Measurements from ENCODE around the gene NEK7.

The NEK7 gene

DNA sequence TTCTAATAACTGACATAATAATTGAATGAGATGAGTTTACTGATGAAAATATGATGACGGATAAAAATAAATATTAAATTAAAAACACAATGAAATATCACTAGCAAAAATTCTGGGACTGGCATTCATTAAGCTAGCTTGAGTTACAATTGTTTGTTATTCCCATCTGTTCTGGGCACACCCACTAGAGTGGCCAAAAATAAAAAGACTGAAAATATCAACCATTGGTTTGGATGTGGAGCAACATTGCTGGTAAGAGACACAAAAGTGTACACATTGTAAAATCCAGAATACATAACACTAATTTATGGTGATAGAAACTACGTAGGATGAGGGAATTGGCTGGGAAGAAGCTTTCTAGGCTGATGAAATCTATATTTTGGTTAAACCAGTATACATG, 9.6 kb upstream of the NEK7 start:
- DNase-seq (ENCODE audit: low spot score), result no peak

DNA sequence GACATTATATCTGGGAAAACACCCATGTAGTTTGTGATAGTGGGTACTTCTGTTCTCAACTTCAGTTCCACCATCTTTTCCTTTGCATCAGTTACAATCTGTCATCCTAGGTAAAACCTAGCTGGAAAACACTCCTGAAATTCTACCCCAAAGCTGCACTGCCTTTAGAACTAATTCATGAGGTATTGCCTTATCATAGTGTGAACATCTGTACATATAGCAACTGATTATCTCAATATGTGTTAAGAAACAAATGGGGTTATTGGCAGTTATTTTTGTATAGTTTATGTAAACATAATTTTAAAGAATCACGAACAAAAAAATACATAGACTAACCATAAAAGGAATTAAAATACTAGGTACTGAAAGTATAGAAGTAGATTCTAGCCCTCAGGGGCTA, 6.4 kb upstream of the NEK7 start:
- DNase-seq (ENCODE audit: low spot score), result no peak

DNA sequence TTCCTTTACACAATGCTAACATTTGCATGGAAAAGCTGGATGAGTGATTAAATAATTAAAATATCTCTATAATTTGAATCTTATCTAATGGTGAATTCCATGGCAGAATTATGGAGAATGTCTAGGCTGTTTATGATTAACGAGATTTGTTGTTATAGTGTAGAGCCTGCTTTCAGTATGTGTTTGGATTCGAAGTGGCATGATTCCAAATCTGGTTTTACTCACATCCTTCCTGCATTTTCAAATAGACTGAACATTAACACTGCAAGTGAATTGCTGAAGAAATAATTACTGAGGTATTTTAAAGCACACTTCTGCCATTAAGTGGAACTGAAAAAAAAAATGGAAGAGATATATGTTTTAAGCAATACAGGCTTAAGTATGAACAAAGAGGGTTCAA, 5.1 kb upstream of the NEK7 start:
- DNase-seq (ENCODE audit: low spot score), result no peak

DNA sequence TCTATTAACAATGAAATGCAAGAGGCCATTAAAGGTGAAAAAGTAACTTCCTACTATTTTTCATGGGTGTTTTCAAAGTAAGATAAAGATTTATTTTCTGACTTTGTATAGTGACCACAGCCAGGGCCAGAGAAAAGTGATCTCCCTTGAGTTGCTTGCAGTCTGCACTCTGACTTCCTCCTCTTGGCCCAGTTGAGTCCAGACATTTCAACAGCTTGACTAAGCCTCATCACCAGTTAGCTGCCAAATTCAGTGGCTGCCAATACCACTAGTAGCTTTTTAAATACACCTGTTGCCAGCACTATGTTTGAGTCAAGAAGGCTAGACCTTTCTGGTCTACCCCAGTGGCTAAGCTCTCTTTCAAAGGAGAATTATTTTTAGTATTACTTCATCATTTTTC, 3.7 kb upstream of the NEK7 start:
- DNase-seq (ENCODE audit: low spot score), result no peak

DNA sequence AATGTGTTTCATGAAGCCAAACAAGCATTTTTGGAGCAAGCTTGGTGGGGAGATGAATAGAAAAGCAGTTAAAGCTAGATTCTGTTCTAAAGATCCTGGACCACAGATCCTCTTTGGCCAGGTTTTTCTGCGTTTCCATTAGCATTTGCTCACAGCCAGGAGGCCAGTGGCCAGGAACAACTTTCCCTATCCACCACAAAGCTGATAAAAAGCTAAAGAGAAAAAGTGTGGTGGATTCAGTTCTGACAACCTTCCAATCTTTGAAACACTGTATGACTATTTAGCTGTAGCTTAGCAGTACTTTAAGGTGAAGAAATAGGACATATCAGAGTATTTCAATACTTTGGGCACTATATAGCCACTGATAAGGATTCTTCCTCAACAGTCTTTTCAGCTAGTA, 3.0 kb upstream of the NEK7 start:
- no peak for DNase-seq (ENCODE audit: low spot score)

DNA sequence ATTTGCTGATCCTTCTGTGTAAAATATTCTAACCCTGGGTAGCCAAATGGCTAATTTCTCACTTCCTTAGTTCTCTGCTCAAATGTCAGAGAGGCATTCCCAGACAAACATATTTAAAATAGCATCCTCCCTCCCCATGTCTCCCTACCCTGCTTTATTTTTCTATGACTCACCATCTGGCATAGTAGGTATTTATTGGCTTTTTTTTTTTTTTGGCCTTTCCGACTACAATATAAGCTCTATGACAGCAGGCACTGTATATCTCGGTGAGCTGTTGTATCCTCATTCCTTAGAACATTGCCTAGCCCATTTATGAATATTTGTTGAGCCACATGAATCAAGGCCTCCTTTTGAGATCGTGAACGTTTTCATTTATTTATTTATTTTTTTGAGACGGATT, 1.5 kb upstream of the NEK7 start:
- DNase-seq (ENCODE audit: low spot score), result no peak

DNA sequence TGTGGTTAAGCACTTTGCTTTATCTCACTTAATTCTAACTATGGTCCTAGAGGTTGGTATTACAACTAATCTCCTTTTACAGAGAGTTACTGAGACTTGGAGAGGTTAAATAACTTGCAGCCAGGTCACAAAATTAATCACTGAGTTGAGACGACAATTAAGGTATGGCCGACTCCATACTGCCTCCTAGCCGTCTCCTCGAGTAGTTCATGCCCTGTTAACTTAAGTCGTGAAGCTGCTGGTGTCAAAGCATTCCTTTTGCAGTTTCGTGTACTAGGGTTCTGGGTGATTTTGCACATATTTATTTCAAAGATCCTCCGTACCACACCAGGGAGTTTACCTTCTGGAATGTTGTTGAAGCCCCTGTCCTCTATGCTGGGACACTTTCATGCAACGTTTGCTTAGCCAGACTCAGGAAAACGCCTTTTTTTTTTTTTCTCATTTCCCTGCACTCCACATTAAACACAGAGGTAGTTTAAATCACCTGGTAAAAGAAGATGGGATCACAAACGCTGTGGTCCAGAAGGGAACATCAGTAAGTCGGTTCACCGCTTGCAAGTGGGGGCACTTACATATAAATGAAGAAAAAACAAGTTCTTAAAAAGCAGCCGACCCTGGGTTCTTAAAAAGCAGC, 570 bp upstream of the NEK7 start:
- DNase-seq (ENCODE audit: low spot score), result peak; percentile 88

DNA sequence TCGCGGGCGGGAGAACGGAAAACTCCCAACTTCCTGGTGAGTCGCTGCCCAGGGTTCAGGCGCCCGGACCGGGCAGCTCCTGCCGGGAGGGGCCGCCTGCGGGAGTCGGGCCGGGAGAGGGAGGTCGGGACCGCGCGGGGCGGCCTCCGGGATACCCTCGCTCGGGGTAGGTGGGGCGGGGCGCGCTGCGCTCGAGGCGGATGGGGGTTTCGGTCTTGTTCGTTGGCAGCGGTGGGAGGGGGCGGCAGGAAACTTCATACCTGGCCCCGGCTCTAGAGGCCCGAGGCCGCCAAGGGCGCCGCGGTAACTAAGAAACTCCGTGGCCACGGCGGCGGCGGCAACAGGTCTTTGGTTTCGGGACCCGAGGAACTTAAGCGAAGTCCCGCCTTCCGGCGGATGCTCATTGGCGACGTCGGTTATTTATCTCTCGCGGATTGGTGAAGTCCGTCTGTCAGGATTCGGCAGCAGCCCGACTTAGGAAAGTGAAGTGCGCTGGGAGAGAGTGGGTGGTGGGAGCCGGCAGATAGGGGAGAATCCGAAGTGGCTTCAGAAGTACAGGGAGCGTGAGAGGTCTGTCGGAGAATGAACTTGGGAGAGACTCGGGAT, 546 bp downstream of the NEK7 start:
- peak; percentile 91 for DNase-seq (ENCODE audit: low spot score)

DNA sequence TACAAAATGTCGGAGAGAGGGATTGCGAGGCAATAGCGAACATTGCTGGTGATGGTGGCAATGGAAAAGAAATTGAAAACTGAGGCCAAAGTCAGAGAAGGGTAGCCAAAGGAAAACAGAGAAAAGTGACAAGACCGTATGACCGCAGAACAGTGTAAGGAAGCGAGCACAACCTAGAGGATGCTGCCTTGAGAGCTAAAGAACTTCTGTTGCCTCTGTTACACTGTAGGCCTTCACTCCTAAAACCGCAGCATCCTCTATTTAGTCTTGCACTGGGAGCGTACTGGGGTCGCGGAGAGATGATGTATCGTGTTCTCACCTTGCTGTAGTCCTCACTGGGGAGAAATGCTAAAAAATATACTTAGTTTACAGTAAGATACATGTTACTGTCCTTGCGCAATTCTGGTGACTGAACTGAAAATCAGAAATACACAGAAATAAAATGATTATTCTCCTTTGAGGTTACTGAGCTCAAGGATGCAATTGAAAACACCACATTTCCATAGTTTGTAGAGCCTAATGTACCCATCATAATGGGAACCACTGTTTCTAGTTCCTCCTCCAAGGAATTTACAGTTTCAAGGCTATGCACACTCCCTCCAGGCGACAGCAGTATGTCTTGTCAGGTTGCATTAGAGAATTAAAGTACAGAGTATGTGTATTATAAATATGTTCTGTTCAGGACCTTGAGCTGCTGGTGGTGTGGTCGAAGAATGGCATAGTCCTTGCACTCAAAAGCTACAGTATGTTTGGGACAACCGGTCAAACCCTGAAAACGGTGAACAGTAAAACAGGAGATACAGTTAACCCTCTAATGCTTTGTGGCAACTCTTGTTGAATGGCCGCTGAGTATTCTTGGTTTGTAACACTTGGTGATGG, 1.3 kb downstream of the NEK7 start:
- peak; percentile 66 for DNase-seq (ENCODE audit: low spot score)

DNA sequence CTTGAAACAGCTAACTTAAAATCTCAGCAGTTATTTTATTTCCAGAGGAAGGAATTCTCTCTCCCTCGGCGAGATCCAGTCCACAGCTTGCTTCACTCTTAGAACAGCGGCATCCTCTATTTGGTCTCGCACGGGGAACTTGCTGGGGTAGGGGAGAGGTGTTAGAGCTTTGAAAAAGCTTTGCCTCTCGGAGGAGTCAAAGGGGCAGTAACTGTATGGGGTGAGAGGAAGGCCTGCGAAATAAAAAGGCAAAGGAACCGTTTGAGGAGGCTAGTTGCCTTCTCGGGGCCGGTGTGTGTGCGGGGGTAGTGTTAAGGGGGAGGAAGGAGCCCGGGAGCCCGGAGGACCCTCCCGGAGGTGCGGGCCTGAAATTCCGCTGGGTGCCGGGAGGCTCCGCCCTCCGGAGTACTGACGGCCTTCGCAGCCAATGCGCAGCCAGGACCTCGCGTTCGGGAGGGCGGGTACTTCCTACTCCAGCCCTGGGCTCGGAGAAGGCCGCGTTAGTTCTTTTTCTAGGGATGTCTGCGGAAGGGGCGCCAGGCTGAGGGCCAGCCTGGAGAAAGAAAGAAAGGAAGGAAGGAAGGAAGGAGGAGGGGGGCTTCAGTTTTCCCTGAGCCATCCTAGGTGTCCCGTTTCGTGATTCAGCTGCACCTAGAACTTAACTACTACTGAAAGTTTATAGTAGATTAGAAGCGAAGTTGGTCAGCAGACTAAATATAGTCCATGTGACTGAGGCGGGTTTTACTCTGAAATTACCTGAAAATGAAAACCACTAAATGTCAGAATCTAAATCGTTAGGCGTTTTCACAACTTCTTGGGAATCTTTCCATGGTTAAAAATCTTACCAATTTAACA, 2.2 kb downstream of the NEK7 start:
- peak; percentile 91 for DNase-seq (ENCODE audit: low spot score)

DNA sequence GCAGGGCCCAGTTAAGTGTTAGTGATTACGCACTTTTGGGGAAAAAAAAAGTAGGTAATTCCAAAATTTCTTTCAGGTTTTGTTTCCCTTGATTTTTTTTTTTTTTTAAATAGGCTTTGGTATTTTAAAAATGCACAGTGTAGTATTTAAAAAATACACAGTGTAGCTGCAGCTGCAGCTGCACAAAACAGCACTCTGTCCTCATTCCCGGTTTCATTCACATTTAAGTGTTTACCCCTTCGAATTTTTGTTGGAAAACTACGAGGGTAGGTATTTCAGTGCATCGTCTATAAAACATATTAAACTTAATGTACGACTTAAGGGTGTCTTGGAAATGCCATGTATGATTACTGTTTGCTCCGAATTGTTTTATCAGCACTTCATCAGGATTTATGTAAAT, 3.4 kb downstream of the NEK7 start:
- no peak for DNase-seq (ENCODE audit: low spot score)

DNA sequence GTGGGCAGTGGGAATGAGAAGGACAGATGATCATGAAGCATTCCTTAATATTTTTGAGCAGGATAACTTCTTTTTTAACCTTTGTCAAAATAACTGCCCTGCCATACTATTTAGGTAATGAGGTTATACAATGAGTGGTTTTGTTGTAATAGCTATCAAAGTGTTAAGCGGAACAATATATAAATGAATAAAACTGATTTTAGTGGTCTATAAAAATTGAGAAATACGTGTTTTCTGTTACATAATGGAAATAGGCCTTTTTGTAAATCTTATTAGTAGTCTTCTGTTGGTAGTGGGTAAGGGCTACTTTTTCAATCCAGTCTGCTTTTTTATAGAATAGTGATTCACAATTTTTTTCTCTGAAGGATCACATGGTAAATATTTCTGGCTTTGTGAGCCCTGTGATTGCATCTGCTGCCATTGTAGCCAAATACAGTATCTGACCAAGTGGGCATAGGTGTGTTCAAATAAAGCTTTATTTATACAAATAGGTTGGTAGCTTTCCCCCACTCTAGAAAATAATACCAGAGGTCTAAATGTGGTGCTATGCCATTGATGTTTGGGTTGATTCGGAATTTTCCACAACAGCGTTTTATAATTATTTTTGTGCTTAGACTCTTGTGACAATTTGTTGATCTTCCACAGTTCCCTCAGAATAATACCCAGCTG, 4.3 kb downstream of the NEK7 start:
- no peak for DNase-seq (ENCODE audit: low spot score)

DNA sequence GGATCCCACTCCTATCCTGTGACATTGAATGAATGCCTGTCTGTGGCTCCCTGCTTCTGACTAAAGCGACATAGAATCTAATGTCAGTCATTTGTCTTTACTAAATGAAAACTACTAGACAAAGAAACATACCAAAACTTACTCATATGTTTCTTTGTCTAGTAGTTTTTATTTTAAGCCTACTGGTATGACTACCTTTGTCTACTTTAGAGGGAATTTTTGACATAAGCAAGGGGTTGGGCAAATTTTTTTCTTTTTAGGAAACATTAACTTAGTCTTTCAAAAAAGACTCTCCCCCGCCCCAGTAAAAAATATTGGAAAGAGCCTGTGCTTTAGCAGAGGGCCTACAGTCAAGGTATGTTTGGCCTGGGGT, 4.9 kb downstream of the NEK7 start:
- no peak for DNase-seq (ENCODE audit: low spot score)

DNA sequence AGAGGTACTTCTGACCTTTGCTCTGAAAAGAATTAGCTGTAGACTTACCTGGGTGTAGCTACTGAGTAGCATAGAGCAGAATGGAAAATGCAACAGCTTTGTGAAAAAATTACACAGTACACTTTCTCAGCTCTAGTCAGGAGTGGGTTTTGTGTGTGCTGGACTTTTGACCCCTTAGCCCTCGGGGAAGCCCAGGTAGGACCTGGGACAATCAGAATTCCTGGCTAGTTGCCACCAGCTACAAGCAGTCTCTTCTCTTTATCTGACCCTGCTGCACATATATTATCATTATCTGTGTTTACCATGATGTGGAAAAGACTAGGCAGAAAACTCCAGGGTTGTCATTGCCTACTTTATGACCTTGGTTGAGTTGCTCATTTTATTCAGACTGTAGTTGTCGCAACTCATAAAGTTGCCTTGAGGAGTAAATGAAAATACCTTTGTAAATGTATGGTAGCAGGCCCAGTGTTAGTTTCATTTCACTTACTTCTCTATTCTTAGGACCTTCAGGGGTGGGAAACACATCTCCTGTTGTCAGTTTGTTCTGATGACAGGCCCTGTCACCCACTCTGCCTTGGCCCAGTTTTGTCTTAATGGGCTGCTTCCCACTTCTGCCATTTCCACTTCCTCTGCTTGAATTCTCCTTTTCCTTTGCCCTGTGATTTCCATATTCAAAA, 5.4 kb downstream of the NEK7 start:
- peak; percentile 40 for DNase-seq (ENCODE audit: low spot score)

DNA sequence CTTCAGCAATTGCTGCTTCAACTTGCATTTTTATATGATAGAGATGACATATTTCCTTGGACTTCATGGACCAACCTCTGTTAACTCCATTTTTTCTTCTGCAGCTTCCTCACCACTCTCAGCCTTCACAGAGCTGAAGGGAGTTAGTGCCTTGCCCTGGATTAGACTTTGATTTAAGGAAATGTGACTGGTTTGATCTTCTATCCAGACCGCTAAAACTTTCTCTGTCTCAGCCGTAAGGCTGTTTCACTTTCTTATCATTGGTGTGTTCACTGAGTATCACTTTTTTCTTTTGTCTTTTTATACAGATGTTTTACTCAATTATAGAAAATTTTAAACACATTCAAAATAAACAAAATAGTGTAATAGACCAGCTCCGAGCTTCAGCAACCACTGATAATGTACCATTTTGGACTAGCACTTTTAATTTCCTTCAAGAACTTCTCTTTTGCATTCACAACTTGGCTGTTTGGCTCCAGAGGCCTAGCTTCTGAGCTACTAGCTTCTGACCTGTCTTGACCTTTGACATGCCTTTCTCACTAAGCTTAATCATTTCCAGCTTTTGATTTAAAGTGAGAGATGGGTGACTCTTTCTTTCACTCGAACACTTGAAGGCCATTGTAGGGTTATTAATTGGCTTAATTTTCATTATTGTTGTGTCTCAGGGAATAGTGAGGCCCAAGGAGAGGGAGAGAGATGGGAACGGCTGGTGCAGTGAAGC, 9.3 kb downstream of the NEK7 start:
- no peak for DNase-seq (ENCODE audit: low spot score)

DNA sequence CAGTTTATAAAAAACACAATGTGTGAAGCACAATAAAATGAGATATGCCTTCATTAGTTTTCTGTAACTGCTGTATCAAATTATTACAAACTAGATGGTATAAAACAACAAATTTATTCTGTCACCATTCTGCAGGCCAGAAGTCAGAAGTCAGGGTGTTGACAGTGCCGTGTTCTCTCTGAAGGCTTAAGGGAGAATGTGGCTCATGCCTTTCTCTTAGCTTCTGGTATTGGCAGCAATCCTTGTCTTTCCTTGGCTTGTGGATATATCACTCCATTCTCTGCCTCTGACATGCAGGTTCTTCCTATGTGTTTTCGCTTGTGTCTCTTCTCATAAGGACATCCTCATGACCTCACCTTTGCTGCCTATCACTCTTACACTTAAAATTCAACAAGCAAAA, 10.1 kb downstream of the NEK7 start:
- DNase-seq (ENCODE audit: low spot score), result no peak

DNA sequence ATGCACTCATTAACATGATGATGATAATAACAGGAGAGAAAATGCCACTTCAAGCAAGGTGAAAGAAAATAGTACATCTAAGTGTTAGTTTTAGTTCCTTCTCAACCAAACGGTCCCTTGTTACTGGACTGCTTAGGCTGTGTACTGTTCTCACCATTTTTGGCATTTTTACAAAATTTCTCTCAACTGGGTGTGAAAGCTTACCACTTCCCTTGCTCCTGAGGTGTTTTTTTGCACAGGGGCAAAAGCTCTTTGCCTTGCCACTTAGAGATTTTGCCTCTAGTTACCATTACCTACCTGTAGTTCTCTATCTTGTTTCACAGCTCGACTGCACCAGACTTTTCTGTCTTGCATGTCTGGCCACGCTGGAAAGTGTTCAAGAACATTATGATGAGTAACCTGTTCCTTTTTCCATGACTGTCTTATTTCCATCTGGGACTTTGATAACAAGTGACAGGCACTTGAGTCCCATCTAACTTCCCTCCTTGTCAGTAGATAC, 10.7 kb downstream of the NEK7 start:
- DNase-seq (ENCODE audit: low spot score), result peak; percentile 36

DNA sequence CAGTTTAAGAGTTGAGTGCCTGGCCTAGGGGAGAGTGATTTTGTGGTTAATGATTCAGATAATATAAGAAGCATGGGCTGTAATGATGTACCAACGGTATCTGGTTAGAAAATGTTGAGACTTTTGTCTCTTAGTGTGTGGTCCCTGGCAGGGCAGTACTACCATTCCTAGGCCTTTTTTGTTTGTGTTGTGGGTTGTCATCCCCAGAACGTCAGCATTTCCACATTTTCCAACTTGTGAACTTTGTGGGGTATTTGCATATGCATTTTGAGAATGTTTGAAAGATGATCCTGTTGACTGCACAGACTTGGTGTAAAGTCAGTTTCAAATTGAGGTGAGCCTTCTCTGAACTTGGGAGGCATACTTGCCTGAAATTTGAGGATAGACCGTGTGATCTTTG, 11.4 kb downstream of the NEK7 start:
- no peak for DNase-seq (ENCODE audit: low spot score)

DNA sequence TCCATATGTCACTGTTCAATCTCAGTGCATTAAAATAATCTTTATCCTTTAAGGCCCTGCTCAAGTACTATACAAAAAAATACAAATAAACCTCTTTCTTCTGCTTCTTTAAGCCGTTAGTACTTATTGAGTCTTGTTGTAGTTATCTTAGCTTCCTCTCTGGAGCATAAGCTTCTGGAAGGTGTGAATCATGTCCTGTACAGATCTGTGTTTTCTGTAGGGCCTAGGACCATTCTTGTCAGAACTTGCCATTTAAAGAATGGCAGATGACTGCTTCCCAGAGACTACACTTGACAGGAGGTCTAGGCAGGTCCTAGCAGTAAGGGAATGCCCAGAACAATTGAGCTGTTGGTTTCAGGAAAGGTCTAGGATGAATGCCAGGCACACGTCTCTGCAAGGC, 12.9 kb downstream of the NEK7 start:
- DNase-seq (ENCODE audit: low spot score), result no peak

Data from NAMALWA (cell line).